H1 (cell line): ENCODE data around the gene DNAJB5. TPM values are rescaled to one million over a fixed set of nuclear protein-coding genes. Genes with fewer than 3 reads are reported as not detected.
A peak's percentile ranks its signal among the peaks of the same experiment; 100 is the strongest.

Experiments used
- CTCF ChIA-PET: fragments of 300-600 bp; sonication (Branson Sonifier 250); formaldehyde crosslinking; loops from one replicate; lab custom pipeline; 2021; ENCODE audit not compliant: partially characterized antibody; lab: Charles Lee
- POLR2A ChIA-PET: fragments of 300-600 bp; sonication (Branson Sonifier 250); formaldehyde crosslinking; loops from one replicate; lab custom pipeline; 2021; ENCODE audit warnings: inconsistent platforms; ENCODE audit not compliant: partially characterized antibody; lab: Charles Lee
- DNase-seq, 2 experiments: peaks; one replicate each; pipeline versions ENCODE4 v3.0.0 to v3.0.0-alpha.2; 2010 to 2022; ENCODE audit warnings: low spot score in 2 of 2, low read depth in 1 of 2, mixed read lengths in 1 of 2
- FAIRE-seq: peaks from 2 replicates; lab custom pipeline; 2011; peaks lifted over from hg19 to GRCh38; lab: Jason Lieb, UNC
- H2AFZ ChIP-seq: 2 replicates; pipeline ENCODE4 v1.8.1; 2012; ENCODE audit warnings: low read length, inconsistent platforms
- H2AK5ac ChIP-seq: 2 replicates; pipeline ENCODE4 v1.6.1; 2013; ENCODE audit warnings: low read depth, low read length
- H2BK120ac ChIP-seq: replicated peaks from 2 replicates; pipeline ENCODE3; 2013; ENCODE audit warnings: low read depth, low read length, inconsistent platforms
- H2BK12ac ChIP-seq: 2 replicates; pipeline ENCODE4 v1.6.1; 2013; ENCODE audit warnings: low read depth, low read length
- H2BK15ac ChIP-seq: 2 replicates; pipeline ENCODE4 v1.6.1; 2013; ENCODE audit warnings: low read length
- H2BK20ac ChIP-seq: 2 replicates; pipeline ENCODE4 v1.6.1; 2013; ENCODE audit warnings: low read length
- H2BK5ac ChIP-seq: 2 replicates; pipeline ENCODE4 v1.6.1; 2013; ENCODE audit warnings: low read depth, low read length
- H3K14ac ChIP-seq: 2 replicates; pipeline ENCODE4 v1.6.1; 2013; ENCODE audit warnings: inconsistent platforms; ENCODE audit not compliant: insufficient read length
- H3K18ac ChIP-seq: 2 replicates; pipeline ENCODE4 v1.6.1; 2013; ENCODE audit warnings: low read length; ENCODE audit errors: extremely low read depth
- H3K23ac ChIP-seq: 2 replicates; pipeline ENCODE4 v1.6.1; 2013; ENCODE audit warnings: inconsistent platforms; ENCODE audit not compliant: insufficient read length
- H3K23me2 ChIP-seq: 2 replicates; pipeline ENCODE4 v1.6.1; 2013; ENCODE audit warnings: low read depth, low read length
- H3K27ac ChIP-seq: 2 replicates; pipeline ENCODE4 v1.6.1; 2011; ENCODE audit warnings: low read depth, low read length, inconsistent platforms
- H3K27me3 ChIP-seq, 4 experiments: replicated peaks in 1 of 4; 1 replicate in 1 of 4; 2 replicates in 3 of 4; pipeline versions ENCODE4 v1.6.1 to v1.8.1; 2011 to 2013; ENCODE audit warnings: low read length in 3 of 4, mild to moderate bottlenecking in 3 of 4, inconsistent platforms in 2 of 4, mixed read lengths in 2 of 4, moderate library complexity in 1 of 4; ENCODE audit not compliant: control insufficient read depth in 3 of 4, insufficient read depth in 3 of 4; ENCODE audit errors: extremely low read depth in 1 of 4
- H3K36me3 ChIP-seq, 4 experiments: 2 replicates each; pipeline versions ENCODE4 v1.6.1 to v1.8.1; 2011 to 2013; ENCODE audit warnings: mild to moderate bottlenecking in 4 of 4, low read length in 3 of 4, moderate library complexity in 2 of 4, control low read depth in 1 of 4, inconsistent platforms in 1 of 4; ENCODE audit not compliant: insufficient read depth in 4 of 4, control insufficient read depth in 2 of 4
- H3K4ac ChIP-seq: replicated peaks from 2 replicates; pipeline ENCODE3; 2013; ENCODE audit warnings: low read length, low read depth, mixed read lengths, inconsistent platforms; ENCODE audit not compliant: insufficient read length
- H3K4me1 ChIP-seq, 4 experiments: replicated peaks in 1 of 4; 1 replicate in 1 of 4; 2 replicates in 3 of 4; pipeline versions ENCODE4 v1.6.1 to v1.8.1; 2011 to 2013; ENCODE audit warnings: low read length in 3 of 4, inconsistent platforms in 2 of 4, mixed read lengths in 1 of 4; ENCODE audit not compliant: insufficient read depth in 4 of 4, control insufficient read depth in 3 of 4
- H3K4me2 ChIP-seq, 2 experiments: 2 replicates each; pipeline versions ENCODE4 v1.6.1 to v1.8.1; 2011 to 2013; ENCODE audit warnings: low read depth in 2 of 2, low read length in 2 of 2, control low read depth in 1 of 2, inconsistent platforms in 1 of 2, mild to moderate bottlenecking in 1 of 2; ENCODE audit not compliant: insufficient read depth in 1 of 2
- H3K4me3 ChIP-seq, 4 experiments: fragments of 200-600, 300-600 bp in 1 of 4; sonication (generic), shearing (Covaris generic), sonication (Bioruptor Twin) in 1 of 4; 2 replicates each; pipeline versions ENCODE4 v1.5.1 to v1.8.1; 2011 to 2016; ENCODE audit warnings: low read length in 4 of 4, low read depth in 3 of 4, control low read depth in 2 of 4, inconsistent platforms in 2 of 4, mild to moderate bottlenecking in 2 of 4, mixed read lengths in 1 of 4, moderate library complexity in 1 of 4; ENCODE audit not compliant: insufficient read depth in 2 of 4; ENCODE audit errors: extremely low read depth in 1 of 4
- H3K56ac ChIP-seq: replicated peaks from 2 replicates; pipeline ENCODE3; 2013; ENCODE audit warnings: low read depth, mild to moderate bottlenecking, mixed read lengths, low read length, inconsistent platforms; ENCODE audit not compliant: insufficient read length
- H3K79me1 ChIP-seq: 2 replicates; pipeline ENCODE4 v1.6.1; 2013; ENCODE audit warnings: low read depth, low read length, control low read depth
- H3K79me2 ChIP-seq, 2 experiments: 2 replicates each; pipeline versions ENCODE4 v1.6.1 to v1.8.1; 2012 to 2013; ENCODE audit warnings: low read length in 2 of 2, mild to moderate bottlenecking in 2 of 2, inconsistent platforms in 1 of 2; ENCODE audit not compliant: insufficient read depth in 2 of 2, control insufficient read depth in 1 of 2
- H3K9ac ChIP-seq, 4 experiments: replicated peaks in 1 of 4; 1 replicate in 1 of 4; 2 replicates in 3 of 4; pipeline versions ENCODE4 v1.6.1 to v1.8.1; 2011 to 2013; ENCODE audit warnings: low read depth in 3 of 4, low read length in 3 of 4, control low read depth in 2 of 4, mild to moderate bottlenecking in 2 of 4, moderate library complexity in 2 of 4, inconsistent platforms in 1 of 4; ENCODE audit errors: extremely low read depth in 1 of 4
- H3K9me3 ChIP-seq, 2 experiments: 2 replicates each; pipeline versions ENCODE4 v1.6.1 to v1.8.1; 2012 to 2013; ENCODE audit warnings: mild to moderate bottlenecking in 2 of 2, moderate library complexity in 2 of 2, control low read depth in 1 of 2, inconsistent platforms in 1 of 2, low read depth in 1 of 2, low read length in 1 of 2, mixed read lengths in 1 of 2; ENCODE audit not compliant: insufficient read depth in 2 of 2
- H4K20me1 ChIP-seq, 2 experiments: replicated peaks in 1 of 2; 2 replicates each; pipeline versions ENCODE3 to v1.8.1; 2011 to 2013; ENCODE audit warnings: inconsistent platforms in 2 of 2, low read length in 2 of 2, mild to moderate bottlenecking in 1 of 2; ENCODE audit not compliant: insufficient read depth in 2 of 2, control insufficient read depth in 1 of 2
- H4K5ac ChIP-seq: 2 replicates; pipeline ENCODE4 v1.6.1; 2013; ENCODE audit warnings: low read length, low read depth, mixed read lengths, inconsistent platforms; ENCODE audit not compliant: insufficient read length
- H4K8ac ChIP-seq: 2 replicates; pipeline ENCODE4 v1.8.0; 2013; ENCODE audit warnings: mild to moderate bottlenecking, moderate library complexity, low read length, inconsistent platforms; ENCODE audit not compliant: insufficient read depth; ENCODE audit errors: extremely low read depth
- H4K91ac ChIP-seq: replicated peaks from 2 replicates; pipeline ENCODE3; 2013; ENCODE audit warnings: low read length, mixed read lengths, inconsistent platforms; ENCODE audit not compliant: insufficient read length
- CHD2 ChIP-seq: IDR thresholded peaks from 2 replicates; pipeline ENCODE4 v1.6.1; 2012; ENCODE audit warnings: low read length, improper control_type of control experiment
- JUND ChIP-seq: IDR thresholded peaks from 2 replicates; pipeline ENCODE4 v1.6.1; 2011; ENCODE audit warnings: mild to moderate bottlenecking, improper control_type of control experiment, low read length
- KDM5A ChIP-seq: fragments of 200-600 bp; IDR thresholded peaks from 2 replicates; pipeline ENCODE4 v1.7.1; 2012; ENCODE audit warnings: mild to moderate bottlenecking, low read length, inconsistent platforms, mixed read lengths
- RFX5 ChIP-seq: IDR thresholded peaks from 2 replicates; pipeline ENCODE4 v1.6.1; 2011; ENCODE audit warnings: low read depth, low read length, improper control_type of control experiment, borderline replicate concordance
- RNF2 ChIP-seq: fragments of 200-900, 300-1000 bp; sonication (generic); IDR thresholded peaks from 2 replicates; pipeline ENCODE4 v1.7.1; 2016; ENCODE audit warnings: borderline replicate concordance, low read depth, mild to moderate bottlenecking, antibody characterized with exemption, low read length; ENCODE audit not compliant: poor library complexity, severe bottlenecking; ENCODE audit errors: missing control alignments
- YY1 ChIP-seq: IDR thresholded peaks from 2 replicates; pipeline ENCODE4 v1.6.1; 2011; ENCODE audit warnings: low read depth, mild to moderate bottlenecking, low read length
- WGBS, 2 experiments: shearing (Covaris generic) in 1 of 2; methylation state at CpG; one replicate each; pipeline versions ENCODE4 v1.1.6 to v1.1.7; 2013 to 2015; ENCODE audit warnings: low lambda C conversion rate in 2 of 2, mixed read lengths in 2 of 2, inconsistent platforms in 1 of 2, low coverage in 1 of 2, missing lambda C conversion rate in 1 of 2; ENCODE audit not compliant: insufficient replicate concordance in 2 of 2, insufficient coverage in 1 of 2, insufficient read length in 1 of 2; ENCODE audit errors: extremely low coverage in 1 of 2, missing lambda C conversion rate in 1 of 2; 5-methylcytosine and 5-hydroxymethylcytosine counted together
- polyA plus RNA-seq, 7 experiments: library from polyadenylated mRNA; depleted of rRNA in 3 of 7; stranded (reverse) in 5 of 7; unstranded in 2 of 7; fragments of >200 nt in 5 of 7; fragments of 200-250 nt in 2 of 7; gene quantifications; 1 replicate in 5 of 7; 2 replicates in 1 of 7; 4 replicates in 1 of 7; pipeline versions ENCODE4 v1.2.1 to v1.2.3, GENCODE V29; 2011 to 2013; ENCODE audit warnings: missing spikeins in 2 of 7, mixed read lengths in 2 of 7
- total RNA-seq: library from RNA; stranded (reverse); fragmentation: NEBNext Ultra II Directional; extraction: Animal tissue kit (Norgen Biotek cat#: 25700); gene quantifications from 2 replicates; pipeline ENCODE4 v1.2.1, GENCODE V29; 2021

DNAJB5 gene
- total and polyA plus RNA-seq, 2 of the 8 experiments (the other 6 are each of a cell fraction or from before 2014, with no cell fraction given), result 25.0 to 34.1 TPM

DNA sequence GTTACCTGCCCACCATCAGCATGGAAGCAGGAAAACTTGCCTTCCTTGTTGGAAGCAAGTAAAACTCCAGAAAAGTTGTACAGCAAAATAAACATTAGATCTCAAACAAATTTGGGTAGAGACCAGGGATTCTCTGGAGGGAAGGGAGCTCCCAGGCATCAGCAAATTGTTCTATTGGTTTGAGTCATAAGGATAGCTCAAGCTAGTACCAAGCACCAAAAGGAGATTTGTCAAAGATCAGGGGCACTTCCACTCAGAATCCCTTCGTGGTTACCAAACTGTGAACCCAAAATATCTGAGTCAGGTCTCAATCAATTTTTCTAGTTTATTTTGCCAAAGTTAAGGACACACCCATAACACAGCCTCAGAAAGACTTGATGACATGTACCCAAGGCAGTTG lies 37.8 kb downstream of the DNAJB5 start:
- peaks cover 0 to 3% (median 0%) of the 10 kb centered on the region in 4 experiments; a peak in 1 of 8 replicates for H3K36me3 ChIP-seq
- POLR2A ChIA-PET, result interaction anchor here (0.9 to 1.8 kb wide), 10 partner anchors 26 to 76 kb away, joined by 3 to 8 read pairs (median 4); partner anchors contain the start of genes FANCG, STOML2 and VCP
- no peak overlapping the region for H3K56ac ChIP-seq
- H4K20me1 ChIP-seq, result no peaks in the 10 kb centered on the region
- H4K91ac ChIP-seq, result no peak overlapping the region
- H3K4me3 ChIP-seq, result no peak overlapping the region
- H2BK12ac ChIP-seq, result no peak overlapping the region
- H3K18ac ChIP-seq, result no peak overlapping the region
- FAIRE-seq, result no peak
- no peak overlapping the region for H4K8ac ChIP-seq
- no peak overlapping the region for H2AFZ ChIP-seq
- DNase-seq, result no peak
- no peaks in the 10 kb centered on the region for H3K79me1 ChIP-seq
- no peak overlapping the region for H2AK5ac ChIP-seq
- peak overlapping the region; percentile 44; the same call in 1 of the 2 replicates for H3K27ac ChIP-seq
- no peak overlapping the region for H2BK15ac ChIP-seq
- TF ChIP-seq RFX5, result no peak
- no peak for TF ChIP-seq RNF2
- no peak for TF ChIP-seq KDM5A
- TF ChIP-seq JUND, result no peak
- TF ChIP-seq YY1, result no peak
- no peak for TF ChIP-seq CHD2
- peaks cover 0 to 10% (median 3%) of the 10 kb centered on the region in 4 experiments; a peak in 3 of 7 replicates for H3K4me1 ChIP-seq
- no peaks in the 10 kb centered on the region for H3K79me2 ChIP-seq
- no peak overlapping the region for H2BK20ac ChIP-seq
- no peak overlapping the region for H3K14ac ChIP-seq
- no peak overlapping the region for H2BK5ac ChIP-seq
- H3K4ac ChIP-seq, result no peak overlapping the region
- H3K23ac ChIP-seq, result no peak overlapping the region
- CTCF ChIA-PET, result interaction anchor here (0.8 to 3.0 kb wide), 12 partner anchors 8 to 426 kb away, joined by 3 to 14 read pairs (median 6); no protein-coding TSS in a partner anchor
- H3K9me3 ChIP-seq, result peaks cover 16 to 18% of the 10 kb centered on the region in 2 experiments
- no peaks in the 10 kb centered on the region for H3K27me3 ChIP-seq
- 88% methylated on average over 1 of the region's 1 CpG; no CpG with 5 or more reads in 1 of the 2 experiments for WGBS, 2 experiments
- no peak overlapping the region for H3K9ac ChIP-seq
- H3K23me2 ChIP-seq, result no peaks in the 10 kb centered on the region
- no peak overlapping the region for H4K5ac ChIP-seq
- H3K4me2 ChIP-seq, result no peak overlapping the region
- H2BK120ac ChIP-seq, result peak overlapping the region; percentile 47
